Measurements from ENCODE around the gene ATP6AP1. TPM values are rescaled to one million over a fixed set of nuclear protein-coding genes. Genes with fewer than 3 reads are reported as not detected.

Gene ATP6AP1
- total RNA-seq, 3 donors from 2014 or later (not counting 1 experiment from before 2014, with no cell fraction given): 62.4 to 71.7 (median 65.9) TPM

DNA sequence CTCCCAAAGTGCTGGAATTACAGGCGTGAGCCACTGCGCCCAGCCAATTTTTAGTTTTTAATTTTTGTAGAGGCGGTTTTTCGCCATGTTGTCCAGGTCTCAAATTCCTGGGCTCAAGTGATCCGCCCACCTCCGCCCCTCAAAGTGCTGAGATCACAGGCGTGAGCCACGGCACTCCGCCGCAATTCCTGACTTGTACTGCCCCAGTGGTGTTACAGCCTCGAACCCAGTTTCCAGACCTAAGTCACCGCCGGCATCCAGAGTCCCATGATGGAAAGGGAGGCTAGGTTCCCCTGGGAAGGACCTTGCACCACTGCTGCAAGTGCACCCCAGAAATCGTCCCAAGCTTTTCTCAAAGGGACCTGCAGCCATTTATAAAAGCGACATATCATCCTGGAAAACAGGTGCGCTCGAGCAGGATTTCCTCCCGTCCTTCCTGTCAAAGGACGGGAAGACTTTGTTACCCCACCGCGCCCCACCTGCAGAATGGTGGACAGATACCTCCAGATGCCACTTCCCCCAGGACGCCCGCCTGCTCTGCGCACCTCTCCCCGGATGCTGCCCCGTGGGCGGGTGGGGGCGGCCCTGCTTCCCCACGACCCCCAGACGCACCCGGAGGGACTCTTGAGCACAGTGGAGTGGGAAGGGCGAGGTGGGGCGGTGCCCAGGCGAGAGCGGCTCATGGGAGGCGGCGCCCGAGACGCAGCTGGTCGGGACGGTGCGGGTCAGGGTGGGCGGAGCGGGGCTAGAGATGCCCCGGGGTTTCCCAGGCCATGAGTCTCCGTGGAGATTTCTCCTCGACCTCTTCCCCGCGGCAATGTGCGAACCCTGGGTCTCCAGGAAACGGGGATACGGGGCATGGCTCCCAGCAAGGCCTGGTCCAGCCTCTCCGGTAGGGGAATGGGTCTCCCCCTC, 31.2 kb upstream of the ATP6AP1 start:
- Mint-ChIP-seq H3K4me1 (peaks cover 14 to 19% of the 10 kb centered on the region in 2 donors), H3K36me3 (no peaks in the 10 kb centered on the region), H3K4me3 (peak overlapping the region; percentile 96), H3K27ac (peak overlapping the region; percentile 98), H3K27me3 (ENCODE audit: low read depth in 2 of 2) (peaks cover 0 to 8% of the 10 kb centered on the region in 2 donors), H3K9me3 (no peaks in the 10 kb centered on the region)
- intact Hi-C loops (cut with micrococcal nuclease): loop anchor here (5.0 to 10.0 kb wide), 3 partner anchors 45 to 135 kb away; partner anchors contain the start of gene FAM50A
- Histone ChIP-seq H3K4me1 (ENCODE audit: control insufficient read depth, insufficient read depth, low read length) (peaks cover 25% of the 10 kb centered on the region), H3K36me3 (ENCODE audit: control insufficient read depth, insufficient read depth, low read length) (peaks cover 25% of the 10 kb centered on the region), H3K27me3 (ENCODE audit: control insufficient read depth, insufficient read depth, low read length) (no peaks in the 10 kb centered on the region), H3K27ac (ENCODE audit: low read length) (peak overlapping the region; percentile 99), H3K9me3 (ENCODE audit: control insufficient read depth, insufficient read depth, low read length) (no peaks in the 10 kb centered on the region), H3K4me3 (ENCODE audit: low read length) (peak overlapping the region; percentile 95)
- peak; percentile 49 to 71 (median 54) for ATAC-seq
- DNase-seq: peak; percentile 56 to 67
- WGBS (ENCODE audit: insufficient coverage): 14% methylated on average over 53 of the region's 53 CpGs
- TF ChIP-seq, protein P1, sequence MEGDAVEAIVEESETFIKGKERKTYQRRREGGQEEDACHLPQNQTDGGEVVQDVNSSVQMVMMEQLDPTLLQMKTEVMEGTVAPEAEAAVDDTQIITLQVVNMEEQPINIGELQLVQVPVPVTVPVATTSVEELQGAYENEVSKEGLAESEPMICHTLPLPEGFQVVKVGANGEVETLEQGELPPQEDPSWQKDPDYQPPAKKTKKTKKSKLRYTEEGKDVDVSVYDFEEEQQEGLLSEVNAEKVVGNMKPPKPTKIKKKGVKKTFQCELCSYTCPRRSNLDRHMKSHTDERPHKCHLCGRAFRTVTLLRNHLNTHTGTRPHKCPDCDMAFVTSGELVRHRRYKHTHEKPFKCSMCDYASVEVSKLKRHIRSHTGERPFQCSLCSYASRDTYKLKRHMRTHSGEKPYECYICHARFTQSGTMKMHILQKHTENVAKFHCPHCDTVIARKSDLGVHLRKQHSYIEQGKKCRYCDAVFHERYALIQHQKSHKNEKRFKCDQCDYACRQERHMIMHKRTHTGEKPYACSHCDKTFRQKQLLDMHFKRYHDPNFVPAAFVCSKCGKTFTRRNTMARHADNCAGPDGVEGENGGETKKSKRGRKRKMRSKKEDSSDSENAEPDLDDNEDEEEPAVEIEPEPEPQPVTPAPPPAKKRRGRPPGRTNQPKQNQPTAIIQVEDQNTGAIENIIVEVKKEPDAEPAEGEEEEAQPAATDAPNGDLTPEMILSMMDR (IDR thresholded peaks at IDR 0.05): no peak

DNA sequence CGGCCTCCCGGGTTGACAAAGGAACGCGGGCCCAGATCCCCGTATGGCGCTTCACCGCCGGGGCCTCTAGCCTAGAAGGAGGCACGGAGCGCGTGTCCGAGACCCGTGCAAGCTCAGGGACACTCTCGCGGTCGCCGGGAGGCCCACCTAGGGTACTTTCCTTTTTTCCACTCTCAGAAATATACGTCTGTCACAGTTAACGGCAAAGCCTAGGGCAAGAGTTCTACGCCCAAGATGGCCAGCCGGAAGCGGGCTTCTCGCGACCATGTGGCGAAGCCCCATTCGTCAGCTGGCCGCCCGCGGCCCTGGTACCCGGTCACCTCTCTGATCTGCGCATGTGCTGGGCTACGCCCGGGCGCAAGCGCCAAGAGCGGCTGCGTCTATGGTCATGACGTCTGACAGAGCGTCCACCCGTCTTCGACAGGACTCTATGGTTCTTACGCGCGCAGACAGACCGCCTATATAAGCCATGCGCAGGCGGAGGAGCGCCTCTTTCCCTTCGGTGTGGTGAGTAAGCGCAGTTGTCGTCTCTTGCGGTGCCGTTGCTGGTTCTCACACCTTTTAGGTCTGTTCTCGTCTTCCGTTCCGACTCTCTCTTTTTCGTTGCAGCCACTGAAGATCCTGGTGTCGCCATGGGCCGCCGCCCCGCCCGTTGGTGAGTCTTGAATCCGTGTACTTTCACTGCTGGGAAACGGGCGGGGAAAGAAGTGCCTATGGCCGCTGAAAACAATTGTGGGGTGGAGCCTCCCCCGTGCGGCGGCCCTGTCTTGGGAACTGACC, 30.4 kb upstream of the ATP6AP1 start, which contains the start of gene RPL10:
Gene RPL10, plus strand, starts transcription at position 490 of the 780 bp plus-strand sequence. Its CDS starts 143 bp downstream, at position 633.
- Mint-ChIP-seq H3K27ac (peak within 1 kb of the TSS; percentile 98), H3K4me1 (peaks cover 14 to 19% of the 10 kb centered on the region in 2 donors), H3K4me3 (peak within 1 kb of the TSS; percentile 96), H3K27me3 (ENCODE audit: low read depth in 2 of 2) (peaks cover 0 to 8% of the 10 kb centered on the region in 2 donors), H3K9me3 (no peaks in the 10 kb centered on the region), H3K36me3 (no peaks in the 10 kb centered on the region)
- H3K4me3 ChIP-seq (ENCODE audit: low read length): peak within 1 kb of the TSS; percentile 95
- TF ChIP-seq, protein P1 (IDR thresholded peaks at IDR 0.05): no peak
- no peaks in the 10 kb centered on the region for H3K9me3 ChIP-seq (ENCODE audit: control insufficient read depth, insufficient read depth, low read length)
- DNase-seq: peak; percentile 83 to 95
- peaks cover 25% of the 10 kb centered on the region for H3K36me3 ChIP-seq (ENCODE audit: control insufficient read depth, insufficient read depth, low read length)
- H3K4me1 ChIP-seq (ENCODE audit: control insufficient read depth, insufficient read depth, low read length): peaks cover 25% of the 10 kb centered on the region
- WGBS (ENCODE audit: insufficient coverage): under 1% methylated on average over 69 of the region's 69 CpGs
- H3K27me3 ChIP-seq (ENCODE audit: control insufficient read depth, insufficient read depth, low read length): no peaks in the 10 kb centered on the region
- H3K27ac ChIP-seq (ENCODE audit: low read length): peak within 1 kb of the TSS; percentile 99
- ATAC-seq: peak; percentile 78 to 91 (median 79)
- intact Hi-C loops (cut with micrococcal nuclease): loop anchor here (5.0 to 10.0 kb wide), 3 partner anchors 44 to 134 kb away; partner anchors contain the start of gene FAM50A

DNA sequence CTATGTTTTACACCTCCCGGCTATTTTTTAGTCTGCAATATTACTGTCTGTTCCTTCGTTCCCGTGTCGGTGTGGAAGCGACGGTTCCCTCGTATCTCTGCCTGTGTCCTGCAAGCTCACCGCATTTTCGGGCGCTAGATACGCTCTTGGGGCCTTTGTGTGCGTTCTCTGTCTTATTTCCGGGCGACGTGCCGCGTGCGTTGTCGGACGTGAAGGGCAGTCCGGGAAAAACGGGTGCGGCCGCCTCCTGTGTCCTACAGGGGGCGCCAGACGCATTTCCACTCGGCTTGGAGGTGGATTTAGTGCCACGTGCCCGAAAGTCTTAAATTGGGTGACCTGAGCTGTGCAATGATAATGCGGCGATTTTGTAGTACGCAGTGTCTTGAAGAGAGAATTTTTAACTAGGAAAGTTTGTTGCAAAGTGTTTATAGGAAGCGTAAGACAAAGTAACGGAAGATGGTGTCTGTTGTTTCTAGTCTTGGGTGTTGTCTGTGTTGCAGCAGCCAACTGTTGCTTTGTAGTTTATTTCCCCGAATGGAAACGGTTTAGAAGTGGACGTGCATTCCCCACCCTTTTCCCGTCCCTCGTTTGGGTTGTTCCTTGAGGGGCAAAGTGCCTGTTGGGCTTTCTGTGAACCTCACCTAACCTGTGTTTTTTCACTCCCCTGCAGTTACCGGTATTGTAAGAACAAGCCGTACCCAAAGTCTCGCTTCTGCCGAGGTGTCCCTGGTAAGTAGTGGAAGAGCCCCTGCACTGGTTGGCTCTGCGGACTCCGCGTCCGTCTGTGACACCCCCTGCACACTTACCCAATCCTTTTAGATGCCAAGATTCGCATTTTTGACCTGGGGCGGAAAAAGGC, 29.6 kb upstream of the ATP6AP1 start:
- peak overlapping the region; percentile 99 for H3K27ac ChIP-seq (ENCODE audit: low read length)
- H3K4me1 Mint-ChIP-seq: peaks cover 14 to 19% of the 10 kb centered on the region in 2 donors
- H3K27me3 Mint-ChIP-seq (ENCODE audit: low read depth in 2 of 2): peaks cover 0 to 8% of the 10 kb centered on the region in 2 donors
- DNase-seq: peak; percentile 75 to 89
- WGBS (ENCODE audit: insufficient coverage): under 1% methylated on average over 43 of the region's 49 CpGs
- TF ChIP-seq, protein P1 (IDR thresholded peaks at IDR 0.05): peak; percentile 67
- intact Hi-C loops (cut with micrococcal nuclease): loop anchor here (5.0 to 10.0 kb wide), 3 partner anchors 43 to 133 kb away; partner anchors contain the start of gene FAM50A
- no peaks in the 10 kb centered on the region for H3K27me3 ChIP-seq (ENCODE audit: control insufficient read depth, insufficient read depth, low read length)
- peaks cover 25% of the 10 kb centered on the region for H3K36me3 ChIP-seq (ENCODE audit: control insufficient read depth, insufficient read depth, low read length)
- H3K4me3 Mint-ChIP-seq: peak overlapping the region; percentile 96
- ATAC-seq: peak; percentile 36 to 71 (median 43)
- peak overlapping the region; percentile 95 for H3K4me3 ChIP-seq (ENCODE audit: low read length)
- peak overlapping the region; percentile 98 for H3K27ac Mint-ChIP-seq
- no peaks in the 10 kb centered on the region for H3K9me3 ChIP-seq (ENCODE audit: control insufficient read depth, insufficient read depth, low read length)
- H3K4me1 ChIP-seq (ENCODE audit: control insufficient read depth, insufficient read depth, low read length): peaks cover 25% of the 10 kb centered on the region
- no peaks in the 10 kb centered on the region for H3K9me3 Mint-ChIP-seq
- H3K36me3 Mint-ChIP-seq: no peaks in the 10 kb centered on the region
